Activated T-cell treated with anti-CD3 and anti-CD28 coated beads, Interleukin-2, amount 50 U/mL, for 24 hours (primary cell): ENCODE data around the gene ADD2.

Experiments
- DNase-seq: peaks from one replicate; pipeline ENCODE4 v3.0.0-alpha.2; 2020
- H3K27ac Mint-ChIP-seq: 2 replicates; pipeline ENCODE4 v1.8.0; 2020; ENCODE audit warnings: mild to moderate bottlenecking, mixed read lengths
- H3K27me3 Mint-ChIP-seq: 2 replicates; pipeline ENCODE4 v1.8.0; 2020; ENCODE audit warnings: mixed read lengths
- H3K36me3 Mint-ChIP-seq: 2 replicates; pipeline ENCODE4 v1.8.0; 2020; ENCODE audit warnings: low read depth, mixed read lengths
- H3K4me1 Mint-ChIP-seq: 2 replicates; pipeline ENCODE4 v1.8.0; 2020; ENCODE audit warnings: low read depth, mixed read lengths
- H3K4me3 Mint-ChIP-seq: 2 replicates; pipeline ENCODE4 v1.8.0; 2020; ENCODE audit warnings: mild to moderate bottlenecking, moderate library complexity, mixed read lengths
- H3K9me3 Mint-ChIP-seq: 2 replicates; pipeline ENCODE4 v1.8.0; 2020; ENCODE audit warnings: mixed read lengths

ADD2 gene

GRCh38 chr2:70729647-70730046 is 38.4 kb downstream of the ADD2 start:
- no peak overlapping the region for H3K27ac Mint-ChIP-seq
- H3K27me3 Mint-ChIP-seq, result peaks cover 4% of the 10 kb centered on the region
- H3K36me3 Mint-ChIP-seq, result no peaks in the 10 kb centered on the region
- DNase-seq, result no peak
- H3K4me3 Mint-ChIP-seq, result no peak overlapping the region
- peaks cover 6% of the 10 kb centered on the region for H3K4me1 Mint-ChIP-seq
- H3K9me3 Mint-ChIP-seq, result no peaks in the 10 kb centered on the region

- H3K4me3 Mint-ChIP-seq, result no peak overlapping the region
- H3K27me3 Mint-ChIP-seq, result no peaks in the 10 kb centered on the region
- H3K36me3 Mint-ChIP-seq, result no peaks in the 10 kb centered on the region
- no peaks in the 10 kb centered on the region for H3K4me1 Mint-ChIP-seq
- no peaks in the 10 kb centered on the region for H3K9me3 Mint-ChIP-seq
- no peak overlapping the region for H3K27ac Mint-ChIP-seq
- no peak for DNase-seq
Measured at GRCh38 chr2:70728128-70728527, 39.9 kb downstream of the ADD2 start.

GRCh38 chr2:70726947-70727725 is 40.9 kb downstream of the ADD2 start:
- no peak overlapping the region for H3K27ac Mint-ChIP-seq
- no peaks in the 10 kb centered on the region for H3K36me3 Mint-ChIP-seq
- DNase-seq, result no peak
- H3K27me3 Mint-ChIP-seq, result no peaks in the 10 kb centered on the region
- no peaks in the 10 kb centered on the region for H3K4me1 Mint-ChIP-seq
- no peak overlapping the region for H3K4me3 Mint-ChIP-seq
- H3K9me3 Mint-ChIP-seq, result no peaks in the 10 kb centered on the region

GRCh38 chr2:70725505-70725904 is 42.5 kb downstream of the ADD2 start:
- no peak for DNase-seq
- Mint-ChIP-seq H3K4me1 (no peaks in the 10 kb centered on the region), H3K4me3 (no peak overlapping the region), H3K9me3 (no peaks in the 10 kb centered on the region), H3K27me3 (no peaks in the 10 kb centered on the region), H3K36me3 (no peaks in the 10 kb centered on the region), H3K27ac (no peak overlapping the region)

GRCh38 chr2:70724366-70724765 is 43.6 kb downstream of the ADD2 start:
- Mint-ChIP-seq H3K27ac (no peak overlapping the region), H3K36me3 (no peaks in the 10 kb centered on the region), H3K4me3 (no peak overlapping the region), H3K27me3 (no peaks in the 10 kb centered on the region), H3K4me1 (no peaks in the 10 kb centered on the region), H3K9me3 (no peaks in the 10 kb centered on the region)
- no peak for DNase-seq

GRCh38 chr2:70723286-70723885 is 44.6 kb downstream of the ADD2 start:
- no peaks in the 10 kb centered on the region for H3K27me3 Mint-ChIP-seq
- no peaks in the 10 kb centered on the region for H3K36me3 Mint-ChIP-seq
- no peak overlapping the region for H3K4me3 Mint-ChIP-seq
- no peak overlapping the region for H3K27ac Mint-ChIP-seq
- H3K9me3 Mint-ChIP-seq, result no peaks in the 10 kb centered on the region
- no peaks in the 10 kb centered on the region for H3K4me1 Mint-ChIP-seq
- DNase-seq, result no peak

- no peaks in the 10 kb centered on the region for H3K4me1 Mint-ChIP-seq
- no peaks in the 10 kb centered on the region for H3K9me3 Mint-ChIP-seq
- DNase-seq, result no peak
- no peak overlapping the region for H3K4me3 Mint-ChIP-seq
- H3K27me3 Mint-ChIP-seq, result no peaks in the 10 kb centered on the region
- no peak overlapping the region for H3K27ac Mint-ChIP-seq
- H3K36me3 Mint-ChIP-seq, result no peaks in the 10 kb centered on the region
Measured at GRCh38 chr2:70720124-70720523, 47.9 kb downstream of the ADD2 start.

GRCh38 chr2:70719231-70719630 is 48.8 kb downstream of the ADD2 start:
- H3K36me3 Mint-ChIP-seq, result no peaks in the 10 kb centered on the region
- no peak for DNase-seq
- H3K4me1 Mint-ChIP-seq, result no peaks in the 10 kb centered on the region
- H3K27ac Mint-ChIP-seq, result no peak overlapping the region
- no peaks in the 10 kb centered on the region for H3K27me3 Mint-ChIP-seq
- no peak overlapping the region for H3K4me3 Mint-ChIP-seq
- H3K9me3 Mint-ChIP-seq, result no peaks in the 10 kb centered on the region

- Mint-ChIP-seq H3K27me3 (no peaks in the 10 kb centered on the region), H3K36me3 (no peaks in the 10 kb centered on the region), H3K27ac (no peak overlapping the region), H3K4me3 (no peak overlapping the region), H3K9me3 (no peaks in the 10 kb centered on the region), H3K4me1 (no peaks in the 10 kb centered on the region)
- no peak for DNase-seq
Measured at GRCh38 chr2:70718736-70719135, 49.3 kb downstream of the ADD2 start.

- Mint-ChIP-seq H3K36me3 (no peaks in the 10 kb centered on the region), H3K4me3 (no peak overlapping the region), H3K27ac (no peak overlapping the region), H3K9me3 (no peaks in the 10 kb centered on the region), H3K27me3 (no peaks in the 10 kb centered on the region), H3K4me1 (no peaks in the 10 kb centered on the region)
- no peak for DNase-seq
Measured at GRCh38 chr2:70718241-70718640, 49.8 kb downstream of the ADD2 start.

GRCh38 chr2:70717431-70718038 is 50.5 kb downstream of the ADD2 start:
- no peak overlapping the region for H3K27ac Mint-ChIP-seq
- no peaks in the 10 kb centered on the region for H3K4me1 Mint-ChIP-seq
- no peaks in the 10 kb centered on the region for H3K36me3 Mint-ChIP-seq
- H3K27me3 Mint-ChIP-seq, result no peaks in the 10 kb centered on the region
- DNase-seq, result no peak
- H3K9me3 Mint-ChIP-seq, result no peaks in the 10 kb centered on the region
- H3K4me3 Mint-ChIP-seq, result no peak overlapping the region

- no peaks in the 10 kb centered on the region for H3K36me3 Mint-ChIP-seq
- no peak overlapping the region for H3K27ac Mint-ChIP-seq
- H3K4me1 Mint-ChIP-seq, result no peaks in the 10 kb centered on the region
- no peak overlapping the region for H3K4me3 Mint-ChIP-seq
- no peaks in the 10 kb centered on the region for H3K9me3 Mint-ChIP-seq
- H3K27me3 Mint-ChIP-seq, result no peaks in the 10 kb centered on the region
- no peak for DNase-seq
Measured at GRCh38 chr2:70716951-70717350, 51.0 kb downstream of the ADD2 start.

GRCh38 chr2:70716131-70716743 is 51.8 kb downstream of the ADD2 start:
- Mint-ChIP-seq H3K27ac (no peak overlapping the region), H3K4me3 (no peak overlapping the region), H3K36me3 (no peaks in the 10 kb centered on the region), H3K4me1 (no peaks in the 10 kb centered on the region), H3K9me3 (no peaks in the 10 kb centered on the region), H3K27me3 (no peaks in the 10 kb centered on the region)
- DNase-seq, result no peak

- no peaks in the 10 kb centered on the region for H3K4me1 Mint-ChIP-seq
- H3K27ac Mint-ChIP-seq, result no peak overlapping the region
- DNase-seq, result no peak
- H3K27me3 Mint-ChIP-seq, result no peaks in the 10 kb centered on the region
- peaks cover 3% of the 10 kb centered on the region for H3K36me3 Mint-ChIP-seq
- H3K4me3 Mint-ChIP-seq, result no peak overlapping the region
- H3K9me3 Mint-ChIP-seq, result no peaks in the 10 kb centered on the region
Measured at GRCh38 chr2:70715071-70715985, 52.7 kb downstream of the ADD2 start.
